ENCODE results near the gene FAM107B.

The FAM107B gene

DNA sequence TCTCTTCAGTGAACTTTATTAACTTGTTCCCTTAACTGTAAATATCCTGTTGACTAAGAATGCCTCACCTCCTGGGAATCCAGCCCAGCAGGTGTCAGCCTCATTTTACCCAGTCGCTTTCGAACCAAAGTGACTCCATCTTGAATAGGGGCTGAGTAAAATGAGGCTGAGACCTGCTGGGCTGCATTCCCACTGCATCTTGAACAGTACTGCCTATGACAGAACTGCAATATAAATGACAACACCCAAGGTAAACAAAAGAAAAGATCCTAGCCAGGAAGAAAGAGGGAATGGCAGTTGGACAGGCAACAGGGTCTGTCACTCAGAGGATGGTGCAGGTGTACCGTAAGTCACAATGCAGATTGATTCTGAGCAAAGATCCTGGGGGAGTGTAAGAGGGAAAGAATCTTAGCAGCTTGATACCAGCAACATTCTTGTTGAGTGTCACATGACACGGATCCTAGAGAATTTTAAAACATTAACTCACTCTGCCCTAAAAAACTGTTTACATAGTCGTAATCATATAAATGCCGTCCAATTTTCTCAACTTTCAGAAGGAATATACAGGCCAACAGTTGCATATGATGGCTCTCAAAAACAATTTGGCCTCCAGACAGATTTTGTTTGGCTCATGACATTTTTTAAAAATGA is 4.4 kb upstream of the FAM107B start:
- Histone ChIP-seq H3K4me3 (ENCODE audit: insufficient read depth, low read depth, low read length) (no peak overlapping the region), H3K9me3 (ENCODE audit: control insufficient read depth, low read length) (no peaks in the 10 kb centered on the region), H3K27me3 (ENCODE audit: control insufficient read depth, insufficient read depth, low read length, poor library complexity, severe bottlenecking) (no peaks in the 10 kb centered on the region), H3K36me3 (ENCODE audit: control insufficient read depth, insufficient read depth, low read length) (no peaks in the 10 kb centered on the region), H3K27ac (ENCODE audit: insufficient read depth, low read depth, low read length, poor library complexity, severe bottlenecking) (no peak overlapping the region), H3K4me1 (ENCODE audit: control insufficient read depth, insufficient read depth, low read length) (peaks cover 2% of the 10 kb centered on the region)
- WGBS, 2 experiments: 83 to 87% methylated on average over 6 of the region's 6 CpGs

GRCh38 chr10:14776546-14776945 is 1.8 kb upstream of the FAM107B start:
- no peak overlapping the region for H3K27ac ChIP-seq (ENCODE audit: insufficient read depth, low read depth, low read length, poor library complexity, severe bottlenecking)
- 85 to 88% methylated on average over 9 of the region's 9 CpGs for WGBS, 2 experiments
- H3K9me3 ChIP-seq (ENCODE audit: control insufficient read depth, low read length): no peaks in the 10 kb centered on the region
- no peaks in the 10 kb centered on the region for H3K27me3 ChIP-seq (ENCODE audit: control insufficient read depth, insufficient read depth, low read length, poor library complexity, severe bottlenecking)
- H3K4me1 ChIP-seq (ENCODE audit: control insufficient read depth, insufficient read depth, low read length): peaks cover 2% of the 10 kb centered on the region
- no peak overlapping the region for H3K4me3 ChIP-seq (ENCODE audit: insufficient read depth, low read depth, low read length)
- H3K36me3 ChIP-seq (ENCODE audit: control insufficient read depth, insufficient read depth, low read length): no peaks in the 10 kb centered on the region

DNA sequence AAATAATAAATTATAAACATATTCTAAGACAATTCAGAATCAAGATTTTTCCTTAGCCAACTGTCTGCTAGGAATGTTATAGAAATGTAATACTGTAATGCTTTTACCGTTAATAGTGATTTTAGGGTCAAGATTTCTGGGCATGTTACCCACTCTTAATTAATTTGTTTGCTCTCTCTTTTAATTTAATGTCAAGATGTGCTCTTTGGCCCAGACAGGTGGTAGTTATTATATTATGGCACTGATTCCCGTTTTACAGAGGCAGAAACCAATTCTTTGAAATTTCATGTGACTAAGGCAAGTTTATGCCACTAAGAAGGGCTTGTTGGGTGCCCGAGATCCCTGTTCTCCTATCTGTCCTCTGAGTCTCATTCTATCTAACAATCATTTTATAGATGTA is 959 bp upstream of the FAM107B start:
- no peaks in the 10 kb centered on the region for H3K27me3 ChIP-seq (ENCODE audit: control insufficient read depth, insufficient read depth, low read length, poor library complexity, severe bottlenecking)
- WGBS, 2 experiments: 93% methylated on average over 3 of the region's 3 CpGs
- H3K36me3 ChIP-seq (ENCODE audit: control insufficient read depth, insufficient read depth, low read length): no peaks in the 10 kb centered on the region
- no peak overlapping the region for H3K27ac ChIP-seq (ENCODE audit: insufficient read depth, low read depth, low read length, poor library complexity, severe bottlenecking)
- H3K4me3 ChIP-seq (ENCODE audit: insufficient read depth, low read depth, low read length): no peak overlapping the region
- H3K9me3 ChIP-seq (ENCODE audit: control insufficient read depth, low read length): no peaks in the 10 kb centered on the region
- H3K4me1 ChIP-seq (ENCODE audit: control insufficient read depth, insufficient read depth, low read length): peaks cover 2% of the 10 kb centered on the region

DNA sequence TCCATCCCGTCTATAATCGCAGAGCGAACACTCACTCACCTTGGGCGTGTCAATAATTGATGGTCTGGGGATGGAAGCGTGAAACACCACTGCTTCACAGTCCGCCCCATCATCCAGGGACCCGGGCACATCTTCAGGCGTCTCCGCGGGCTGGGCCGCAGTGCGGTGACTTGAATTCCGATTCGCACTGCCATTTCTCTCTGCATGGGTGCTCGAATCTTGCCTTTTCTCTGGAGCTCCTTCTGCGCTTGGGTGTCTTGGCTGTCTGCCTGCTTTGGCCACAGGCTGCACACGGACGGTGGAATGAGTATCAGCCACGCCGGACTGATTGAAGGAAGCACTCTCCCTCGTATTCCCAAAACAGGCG is 500 bp downstream of the FAM107B start:
- H3K27ac ChIP-seq (ENCODE audit: insufficient read depth, low read depth, low read length, poor library complexity, severe bottlenecking): no peak overlapping the region
- WGBS, 2 experiments: 96% methylated on average over 22 of the region's 22 CpGs
- H3K9me3 ChIP-seq (ENCODE audit: control insufficient read depth, low read length): no peaks in the 10 kb centered on the region
- peaks cover 2% of the 10 kb centered on the region for H3K4me1 ChIP-seq (ENCODE audit: control insufficient read depth, insufficient read depth, low read length)
- no peaks in the 10 kb centered on the region for H3K27me3 ChIP-seq (ENCODE audit: control insufficient read depth, insufficient read depth, low read length, poor library complexity, severe bottlenecking)
- H3K4me3 ChIP-seq (ENCODE audit: insufficient read depth, low read depth, low read length): no peak overlapping the region
- H3K36me3 ChIP-seq (ENCODE audit: control insufficient read depth, insufficient read depth, low read length): no peaks in the 10 kb centered on the region

GRCh38 chr10:14773551-14774213 is 1.0 kb downstream of the FAM107B start:
- Histone ChIP-seq H3K27ac (ENCODE audit: insufficient read depth, low read depth, low read length, poor library complexity, severe bottlenecking) (no peak overlapping the region), H3K9me3 (ENCODE audit: control insufficient read depth, low read length) (no peaks in the 10 kb centered on the region), H3K4me1 (ENCODE audit: control insufficient read depth, insufficient read depth, low read length) (peaks cover 2% of the 10 kb centered on the region), H3K27me3 (ENCODE audit: control insufficient read depth, insufficient read depth, low read length, poor library complexity, severe bottlenecking) (no peaks in the 10 kb centered on the region), H3K4me3 (ENCODE audit: insufficient read depth, low read depth, low read length) (no peak overlapping the region), H3K36me3 (ENCODE audit: control insufficient read depth, insufficient read depth, low read length) (no peaks in the 10 kb centered on the region)
- WGBS, 2 experiments: 93 to 98% methylated on average over 9 to 10 of the region's 10 CpGs

DNA sequence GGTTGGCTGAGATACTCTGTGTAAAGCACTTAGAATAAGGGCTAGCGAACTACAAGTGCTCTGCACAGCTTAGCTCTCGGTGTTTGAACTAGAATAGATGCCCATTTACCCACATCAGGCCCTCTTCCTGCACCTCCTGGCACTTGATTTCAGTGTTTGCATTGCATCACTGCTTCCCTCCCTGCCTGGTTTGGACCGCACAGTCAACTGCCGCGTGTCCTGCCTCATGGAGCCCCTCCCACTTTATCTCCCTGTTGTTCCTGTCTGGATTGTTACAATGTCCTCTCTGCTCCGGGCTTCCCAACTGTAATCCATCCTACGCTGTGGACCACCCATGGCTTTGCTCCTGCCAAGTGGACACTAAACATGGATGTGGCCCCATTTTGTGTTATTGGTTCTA is 2.3 kb downstream of the FAM107B start:
- no peak overlapping the region for H3K4me3 ChIP-seq (ENCODE audit: insufficient read depth, low read depth, low read length)
- H3K4me1 ChIP-seq (ENCODE audit: control insufficient read depth, insufficient read depth, low read length): peaks cover 2% of the 10 kb centered on the region
- H3K36me3 ChIP-seq (ENCODE audit: control insufficient read depth, insufficient read depth, low read length): no peaks in the 10 kb centered on the region
- H3K27ac ChIP-seq (ENCODE audit: insufficient read depth, low read depth, low read length, poor library complexity, severe bottlenecking): no peak overlapping the region
- no peaks in the 10 kb centered on the region for H3K27me3 ChIP-seq (ENCODE audit: control insufficient read depth, insufficient read depth, low read length, poor library complexity, severe bottlenecking)
- H3K9me3 ChIP-seq (ENCODE audit: control insufficient read depth, low read length): no peaks in the 10 kb centered on the region
- WGBS, 2 experiments: 90 to 93% methylated on average over 7 of the region's 7 CpGs

DNA sequence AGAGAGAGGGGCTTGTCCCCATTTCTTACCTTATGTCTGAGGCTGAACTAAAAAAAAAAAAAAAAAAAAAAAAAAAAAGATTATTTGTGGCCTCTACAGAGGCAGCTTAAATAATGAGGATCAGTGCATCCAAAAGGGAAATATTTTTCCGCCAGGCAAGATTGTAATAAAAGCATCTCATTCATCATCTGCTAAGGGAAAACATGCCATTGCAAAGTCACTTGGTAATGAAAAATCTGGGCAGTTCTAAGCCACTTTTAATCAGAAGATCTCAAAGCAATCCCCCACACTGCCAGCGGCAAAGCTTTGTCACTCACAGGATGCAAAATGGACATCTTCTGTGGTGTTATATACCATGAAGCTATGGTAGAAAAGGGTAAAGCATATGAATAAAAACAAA is 3.8 kb downstream of the FAM107B start:
- H3K27ac ChIP-seq (ENCODE audit: insufficient read depth, low read depth, low read length, poor library complexity, severe bottlenecking): no peak overlapping the region
- H3K27me3 ChIP-seq (ENCODE audit: control insufficient read depth, insufficient read depth, low read length, poor library complexity, severe bottlenecking): no peaks in the 10 kb centered on the region
- WGBS, 2 experiments: 90 to 97% methylated on average over 2 of the region's 2 CpGs
- H3K4me1 ChIP-seq (ENCODE audit: control insufficient read depth, insufficient read depth, low read length): peaks cover 2% of the 10 kb centered on the region
- no peaks in the 10 kb centered on the region for H3K9me3 ChIP-seq (ENCODE audit: control insufficient read depth, low read length)
- no peak overlapping the region for H3K4me3 ChIP-seq (ENCODE audit: insufficient read depth, low read depth, low read length)
- no peaks in the 10 kb centered on the region for H3K36me3 ChIP-seq (ENCODE audit: control insufficient read depth, insufficient read depth, low read length)

DNA sequence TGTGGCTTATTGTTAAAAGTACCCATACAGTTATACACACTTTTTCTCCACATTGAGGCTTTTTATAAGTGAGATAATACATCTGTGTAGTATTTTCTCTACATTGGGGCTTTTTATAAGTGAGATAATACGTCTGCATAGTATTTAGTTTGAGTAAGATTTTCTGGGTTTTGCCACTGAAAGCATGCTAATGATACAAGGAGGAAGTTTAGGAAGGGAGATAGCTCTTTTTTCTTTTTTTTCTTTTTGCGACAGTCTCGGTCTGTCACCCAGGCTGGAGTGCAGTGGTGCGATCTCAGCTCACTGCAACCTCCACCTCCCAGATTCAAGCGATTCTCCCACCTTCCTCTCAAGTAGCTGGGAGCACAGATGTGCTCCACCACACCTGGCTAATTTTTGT is 13.3 kb downstream of the FAM107B start:
- H3K4me3 ChIP-seq (ENCODE audit: insufficient read depth, low read depth, low read length): no peak overlapping the region
- no peaks in the 10 kb centered on the region for H3K36me3 ChIP-seq (ENCODE audit: control insufficient read depth, insufficient read depth, low read length)
- no peaks in the 10 kb centered on the region for H3K9me3 ChIP-seq (ENCODE audit: control insufficient read depth, low read length)
- WGBS, 2 experiments: 94 to 96% methylated on average over 5 of the region's 5 CpGs
- no peaks in the 10 kb centered on the region for H3K4me1 ChIP-seq (ENCODE audit: control insufficient read depth, insufficient read depth, low read length)
- H3K27me3 ChIP-seq (ENCODE audit: control insufficient read depth, insufficient read depth, low read length, poor library complexity, severe bottlenecking): no peaks in the 10 kb centered on the region
- H3K27ac ChIP-seq (ENCODE audit: insufficient read depth, low read depth, low read length, poor library complexity, severe bottlenecking): no peak overlapping the region

- H3K4me1 ChIP-seq (ENCODE audit: control insufficient read depth, insufficient read depth, low read length): no peaks in the 10 kb centered on the region
- H3K4me3 ChIP-seq (ENCODE audit: insufficient read depth, low read depth, low read length): no peak overlapping the region
- no peak overlapping the region for H3K27ac ChIP-seq (ENCODE audit: insufficient read depth, low read depth, low read length, poor library complexity, severe bottlenecking)
- H3K9me3 ChIP-seq (ENCODE audit: control insufficient read depth, low read length): no peaks in the 10 kb centered on the region
- 90 to 99% methylated on average over 7 to 8 of the region's 8 CpGs for WGBS, 2 experiments
- H3K36me3 ChIP-seq (ENCODE audit: control insufficient read depth, insufficient read depth, low read length): no peaks in the 10 kb centered on the region
- no peaks in the 10 kb centered on the region for H3K27me3 ChIP-seq (ENCODE audit: control insufficient read depth, insufficient read depth, low read length, poor library complexity, severe bottlenecking)
Observed at GRCh38 chr10:14758994-14759664, 15.6 kb downstream of the FAM107B start.

DNA sequence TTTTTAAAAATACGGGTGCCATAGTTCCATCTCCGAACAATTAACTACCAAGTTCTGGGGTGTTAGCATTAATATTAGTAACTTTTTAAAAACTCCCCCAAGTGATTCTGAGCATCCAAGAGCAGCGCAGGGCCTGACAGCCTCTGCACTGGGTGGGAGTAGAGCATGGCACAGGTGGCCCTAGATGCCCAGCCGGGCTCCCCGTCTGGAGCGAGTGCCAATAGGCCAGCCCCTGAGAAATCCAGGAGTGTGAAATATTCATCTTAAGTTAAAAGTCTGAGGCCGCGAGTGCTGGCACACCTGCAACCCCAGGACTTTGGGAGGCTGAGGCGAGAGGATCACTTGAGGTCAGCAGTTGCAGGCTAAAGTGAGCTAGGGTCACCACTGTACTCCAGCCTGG is 16.2 kb downstream of the FAM107B start:
- Histone ChIP-seq H3K36me3 (ENCODE audit: control insufficient read depth, insufficient read depth, low read length) (no peaks in the 10 kb centered on the region), H3K27me3 (ENCODE audit: control insufficient read depth, insufficient read depth, low read length, poor library complexity, severe bottlenecking) (no peaks in the 10 kb centered on the region), H3K9me3 (ENCODE audit: control insufficient read depth, low read length) (no peaks in the 10 kb centered on the region), H3K4me3 (ENCODE audit: insufficient read depth, low read depth, low read length) (no peak overlapping the region), H3K27ac (ENCODE audit: insufficient read depth, low read depth, low read length, poor library complexity, severe bottlenecking) (no peak overlapping the region), H3K4me1 (ENCODE audit: control insufficient read depth, insufficient read depth, low read length) (no peaks in the 10 kb centered on the region)
- 95 to 98% methylated on average over 7 to 9 of the region's 9 CpGs for WGBS, 2 experiments
